ENCODE results near the gene ABCG1.

The ABCG1 gene

DNA sequence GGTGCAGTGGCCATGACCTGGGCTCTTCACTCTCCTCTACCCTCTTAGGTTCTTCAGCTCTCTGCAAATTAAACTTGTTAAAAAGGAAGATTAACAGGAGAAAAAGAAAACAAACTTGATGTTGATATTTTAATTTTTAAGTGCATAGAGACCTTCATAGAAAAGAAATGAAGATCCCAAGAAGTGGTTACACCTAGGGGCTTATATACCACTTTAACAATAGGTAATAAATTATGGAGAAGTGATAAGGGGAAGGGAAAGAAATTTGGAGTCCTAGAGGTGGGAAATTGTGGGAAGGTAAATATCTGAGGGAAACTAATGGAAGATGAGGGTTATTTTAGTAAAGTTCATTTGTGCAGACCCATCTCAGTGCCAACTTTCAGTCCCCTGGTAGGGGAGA is 112.7 kb downstream of the ABCG1 start:
- DNase-seq = no peak

DNA sequence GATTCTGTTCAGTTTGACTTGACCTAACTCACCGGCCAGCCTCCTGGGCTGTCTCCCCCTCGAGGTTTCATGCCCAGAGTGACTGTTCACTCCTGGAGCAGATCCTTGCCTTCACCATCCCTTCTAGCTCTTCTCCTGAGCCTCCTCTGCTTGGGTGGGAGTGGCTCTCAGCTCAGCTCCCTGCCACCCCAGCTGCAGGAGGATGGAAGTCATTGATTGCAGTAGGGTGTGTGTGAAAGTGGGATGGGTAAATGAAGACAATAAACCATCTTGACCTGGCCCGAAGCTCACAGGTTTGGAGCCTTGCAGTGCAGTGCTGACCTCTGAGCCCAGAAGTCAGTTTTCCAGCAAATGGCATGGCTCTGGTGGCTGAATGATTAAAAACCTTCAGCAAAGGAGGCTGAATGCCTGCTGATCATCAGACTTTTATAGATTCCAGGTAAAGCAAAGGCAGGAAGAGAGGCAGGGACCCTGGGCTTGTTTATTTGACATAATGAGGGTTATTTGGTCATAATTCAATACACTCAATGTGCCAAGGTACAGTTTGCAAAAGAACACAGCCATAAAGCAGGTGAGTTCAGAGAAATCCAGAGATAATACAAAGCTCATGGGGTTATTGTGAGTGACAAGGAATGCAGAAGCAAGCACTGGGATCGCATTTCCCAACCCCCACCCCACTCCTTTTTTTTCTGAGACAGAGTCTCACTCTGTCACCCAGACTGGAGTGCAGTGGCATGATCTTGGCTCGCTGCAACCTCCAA is 113.8 kb downstream of the ABCG1 start:
- DNase-seq = no peak

DNA sequence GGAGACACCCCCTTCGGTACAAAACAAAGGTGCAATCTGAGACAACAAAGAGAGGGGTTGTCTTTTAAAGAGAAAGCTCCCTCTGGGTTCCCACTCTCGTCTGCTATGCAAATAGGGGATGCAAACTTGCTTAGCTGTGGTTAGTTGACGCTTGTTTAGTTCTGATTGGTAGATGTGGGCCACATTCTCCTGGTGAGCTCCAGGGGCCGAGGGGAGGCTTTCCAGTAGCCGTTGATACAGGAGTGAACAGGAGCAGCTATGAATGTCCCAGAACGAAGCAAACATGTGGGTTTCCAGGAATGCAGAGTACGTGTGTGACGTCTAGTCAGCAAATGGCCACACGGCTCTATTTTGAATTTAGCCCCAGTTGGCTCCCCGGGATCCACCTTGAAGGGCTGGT is 117.1 kb downstream of the ABCG1 start:
- DNase-seq = no peak

DNA sequence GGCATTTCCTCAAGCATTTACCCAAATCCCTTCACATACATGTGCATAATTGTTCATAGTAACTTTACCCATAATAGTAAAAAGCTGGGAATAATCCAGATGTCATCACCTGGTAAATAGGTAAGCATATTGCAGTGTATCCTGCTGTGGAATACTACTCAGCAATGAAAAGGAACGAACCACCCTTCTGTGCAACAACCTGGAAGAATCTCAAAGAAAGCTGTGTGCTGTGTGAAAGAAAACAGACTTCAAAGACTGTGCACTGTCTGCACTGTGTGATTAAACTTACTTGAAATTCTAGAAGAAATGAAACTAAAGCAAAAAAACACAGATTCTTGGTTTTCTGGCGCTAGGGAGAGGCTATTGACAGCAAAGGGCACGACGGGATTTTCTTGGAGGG is 118.3 kb downstream of the ABCG1 start:
- no peak for DNase-seq

DNA sequence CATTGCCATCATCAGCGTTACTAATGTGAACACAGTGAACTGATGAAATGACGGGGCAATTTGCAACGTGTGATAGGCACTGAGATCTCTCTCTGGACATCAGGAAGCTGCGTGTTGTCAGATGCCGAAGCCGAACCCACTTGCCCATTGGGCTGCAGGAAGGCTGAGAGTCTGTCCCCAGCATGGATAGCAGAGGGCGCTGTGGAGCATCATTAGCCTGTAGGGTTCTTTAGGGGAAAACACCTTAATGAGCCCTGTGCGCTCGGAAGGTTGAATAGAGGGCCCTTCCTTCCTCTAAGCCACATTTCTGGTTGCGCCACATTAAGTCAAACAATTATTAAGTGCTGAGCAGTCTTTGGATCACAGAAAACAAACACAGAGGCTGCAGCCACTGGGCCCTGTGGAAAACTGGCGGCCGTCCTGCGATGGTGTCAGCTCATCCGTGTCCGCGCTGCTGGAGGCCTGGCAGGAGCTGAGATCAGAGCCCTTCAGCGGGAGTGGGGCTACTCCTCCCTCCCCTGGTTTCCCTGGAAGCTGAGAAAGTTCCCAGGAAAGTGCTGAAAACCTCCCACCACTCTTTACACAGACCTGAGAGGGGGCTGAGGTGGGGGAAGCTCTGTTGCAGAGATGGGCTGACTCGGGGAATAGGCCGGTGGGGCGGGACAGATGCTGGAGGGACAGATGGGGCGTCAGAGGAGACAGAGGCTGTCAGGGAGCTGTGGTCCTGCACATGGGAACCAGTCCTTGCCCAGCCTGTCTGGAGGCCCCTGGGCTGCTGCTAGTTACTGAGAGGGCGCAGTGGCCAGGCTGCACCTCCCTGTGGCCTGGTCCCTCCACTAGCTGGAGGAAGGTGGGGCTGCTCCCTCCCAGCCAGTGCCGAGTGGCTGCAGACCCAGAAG is 119.1 kb downstream of the ABCG1 start:
- no peak for DNase-seq

DNA sequence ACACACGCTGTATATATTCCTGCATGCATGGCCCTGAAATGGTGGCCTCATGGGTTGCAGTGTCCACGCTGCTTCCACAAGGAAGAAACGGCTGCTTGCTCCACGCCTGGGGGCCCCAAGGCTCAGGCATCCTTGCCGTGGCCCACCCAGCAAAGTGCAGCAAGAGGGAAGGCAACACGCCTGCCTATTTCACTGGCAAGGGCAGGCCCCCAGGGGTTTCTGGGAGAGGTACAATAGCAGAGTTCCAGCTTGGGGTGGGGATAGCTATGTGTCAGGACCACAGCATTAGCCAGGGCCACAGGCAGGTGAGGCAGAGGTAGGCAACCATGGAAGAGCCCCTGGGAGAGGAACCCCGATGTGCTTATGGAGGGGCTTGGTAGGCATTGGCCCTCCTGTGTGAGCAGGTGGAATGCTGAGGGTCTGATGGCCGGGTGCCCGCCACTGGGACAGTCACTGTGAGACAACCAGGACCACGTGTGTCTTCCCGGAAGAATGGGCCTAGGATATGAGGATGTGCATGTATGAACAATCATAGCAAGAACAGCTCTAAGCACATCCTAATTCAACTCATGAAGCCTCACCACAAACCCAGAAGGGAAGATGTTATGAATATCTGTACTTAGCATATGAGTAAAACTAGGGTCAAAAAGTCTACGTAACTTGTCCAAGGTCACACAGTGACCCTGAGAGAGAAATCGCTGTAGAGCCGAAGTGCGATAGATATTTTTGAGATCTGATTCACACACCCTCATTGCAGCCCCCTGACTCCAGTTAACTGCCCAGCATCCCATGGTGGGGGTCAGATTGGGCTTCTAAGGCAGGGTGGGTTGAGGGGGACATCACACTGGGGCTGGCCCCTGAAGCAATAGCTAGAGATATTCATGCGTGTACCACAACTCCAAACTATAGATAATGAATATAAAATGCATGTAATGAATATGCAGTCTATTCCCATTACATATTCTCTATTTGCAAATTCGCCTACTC is 120.1 kb downstream of the ABCG1 start:
- no peak for DNase-seq

DNA sequence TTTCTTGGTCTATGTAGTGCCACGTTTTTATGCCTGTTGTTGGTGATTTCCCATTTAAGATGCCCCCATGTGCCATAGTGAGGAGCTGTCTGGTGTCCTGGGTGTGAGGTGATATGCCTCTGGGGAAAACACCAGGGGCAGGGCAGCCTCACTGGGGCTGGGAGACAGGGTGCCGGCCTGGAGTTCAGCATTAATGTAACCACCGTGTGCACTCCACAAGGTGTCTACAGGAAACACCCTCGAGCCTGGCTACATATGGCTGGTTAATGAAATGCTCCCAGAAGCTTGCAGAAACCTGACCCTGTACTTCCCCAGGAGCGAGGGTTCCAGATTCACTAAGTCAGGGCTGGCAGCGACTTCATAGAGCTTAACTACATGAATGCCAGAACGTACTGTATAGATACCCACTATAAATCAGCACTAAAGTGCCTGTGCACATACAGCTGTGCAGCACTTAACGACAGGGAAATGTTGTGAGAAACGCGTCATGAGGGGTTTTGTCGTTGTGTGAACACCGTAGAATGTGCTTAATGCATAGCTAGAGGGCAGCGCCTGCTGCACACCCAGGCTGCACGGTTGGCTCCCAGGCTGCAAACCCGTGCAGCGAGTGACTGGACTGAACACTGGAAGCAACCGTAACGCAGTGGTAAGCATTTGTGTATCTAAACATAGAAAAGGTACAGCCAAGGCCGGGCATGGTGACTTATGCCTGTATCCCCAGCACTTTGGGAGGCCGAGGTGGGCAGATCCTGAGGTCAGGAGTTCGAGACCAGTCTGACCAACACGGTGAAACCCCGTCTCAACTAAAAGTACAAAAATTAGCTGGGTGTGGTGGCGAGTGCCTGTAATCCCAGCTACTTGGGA is 121.5 kb downstream of the ABCG1 start:
- DNase-seq = no peak

DNA sequence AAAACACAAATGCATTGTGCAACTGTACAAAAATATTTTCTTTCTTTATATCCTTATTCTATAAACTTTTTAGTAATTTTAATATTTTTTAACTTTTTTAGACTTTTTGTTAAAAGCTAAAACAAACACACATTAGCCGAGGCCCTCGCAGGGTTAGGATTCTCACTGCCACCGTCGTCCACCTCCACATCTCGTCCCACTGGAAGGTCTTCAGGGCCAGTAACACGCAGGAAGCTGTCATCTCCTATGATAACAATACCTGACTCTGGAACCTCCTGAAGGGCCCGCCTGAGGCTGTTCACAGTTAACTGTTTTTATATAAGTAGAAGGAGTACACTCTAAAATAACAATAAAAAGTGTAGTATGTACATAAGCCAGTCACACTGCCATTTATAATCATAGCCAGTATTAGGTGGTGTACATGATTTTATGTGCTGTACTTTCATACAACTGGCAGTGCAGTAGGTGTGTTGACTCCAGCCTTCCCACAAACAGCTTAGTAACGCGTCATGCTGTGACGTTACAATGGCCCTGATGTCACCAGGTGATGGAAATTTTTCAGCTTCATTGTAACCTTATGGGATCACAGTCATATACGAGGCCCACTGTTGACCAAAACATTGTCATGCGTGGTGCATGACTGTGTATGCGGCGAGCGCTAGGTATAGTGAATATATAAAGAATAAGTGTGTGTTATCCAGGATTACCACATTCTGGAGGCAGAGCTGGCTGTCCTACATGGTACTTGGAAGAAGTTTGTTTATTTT is 123.0 kb downstream of the ABCG1 start:
- no peak for DNase-seq

DNA sequence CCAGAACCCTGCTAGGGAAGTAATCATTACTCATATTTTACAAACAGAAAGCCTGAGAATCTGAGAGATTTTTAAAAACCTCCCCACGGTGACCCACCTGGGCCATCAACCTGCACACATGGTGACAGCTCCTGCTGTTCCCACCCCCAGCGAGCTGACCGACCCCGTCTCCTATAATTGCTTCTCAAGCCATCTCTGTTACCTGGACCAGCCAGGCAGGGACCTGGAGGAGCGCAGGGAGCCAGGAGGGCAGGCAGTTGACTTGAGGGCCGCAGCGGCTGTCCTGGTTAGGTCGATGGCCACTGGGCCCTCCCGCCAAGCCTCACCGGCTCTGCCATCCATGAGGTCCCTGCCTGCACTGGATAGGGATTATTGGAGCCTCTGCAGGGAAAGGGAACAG is 124.2 kb downstream of the ABCG1 start:
- DNase-seq = no peak

DNA sequence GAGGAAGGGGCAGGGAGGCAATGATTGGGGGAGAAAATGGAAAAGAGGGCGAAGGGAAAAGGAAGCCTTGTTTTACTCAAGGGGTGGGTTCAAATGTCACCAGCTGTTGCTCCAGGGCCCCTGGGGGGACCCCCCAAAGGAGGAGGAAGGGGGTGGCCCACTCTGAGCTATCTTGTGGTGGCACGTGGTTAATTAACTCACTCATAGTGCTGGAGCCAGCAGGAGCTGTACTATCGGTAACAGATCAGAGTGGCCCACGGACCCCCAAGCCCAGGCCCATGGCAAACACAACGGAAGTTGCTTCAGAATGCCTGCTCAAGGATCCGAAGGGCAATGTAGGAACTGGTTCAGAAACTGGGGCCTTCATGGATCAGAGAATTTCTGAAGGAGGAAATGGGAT is 124.6 kb downstream of the ABCG1 start:
- DNase-seq = no peak

DNA sequence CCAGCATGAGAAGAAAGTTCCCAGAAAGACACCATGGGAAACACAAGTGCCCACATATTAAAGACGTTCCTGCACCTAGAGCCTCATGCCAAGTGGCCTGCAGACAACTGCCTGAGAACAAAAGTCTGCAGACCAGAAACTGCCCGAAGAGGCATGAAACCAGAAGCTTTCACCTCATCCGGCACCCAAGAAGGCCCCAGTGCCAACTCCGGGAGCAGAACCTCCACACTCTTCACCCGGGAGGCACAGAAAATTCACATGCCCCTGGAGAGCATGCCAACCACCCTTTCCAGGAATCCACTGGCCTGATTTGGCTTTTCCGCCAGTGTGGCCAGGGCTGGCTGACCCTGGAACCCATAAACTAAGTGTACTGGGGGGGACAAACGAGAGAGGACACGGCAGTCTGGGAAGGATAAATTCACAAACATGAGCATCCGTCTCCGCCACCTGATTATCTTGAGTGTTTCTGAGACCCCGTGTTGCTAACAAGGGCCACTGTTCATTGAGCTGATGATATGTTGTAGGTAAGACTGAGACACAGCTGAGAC is 125.1 kb downstream of the ABCG1 start:
- DNase-seq = no peak

DNA sequence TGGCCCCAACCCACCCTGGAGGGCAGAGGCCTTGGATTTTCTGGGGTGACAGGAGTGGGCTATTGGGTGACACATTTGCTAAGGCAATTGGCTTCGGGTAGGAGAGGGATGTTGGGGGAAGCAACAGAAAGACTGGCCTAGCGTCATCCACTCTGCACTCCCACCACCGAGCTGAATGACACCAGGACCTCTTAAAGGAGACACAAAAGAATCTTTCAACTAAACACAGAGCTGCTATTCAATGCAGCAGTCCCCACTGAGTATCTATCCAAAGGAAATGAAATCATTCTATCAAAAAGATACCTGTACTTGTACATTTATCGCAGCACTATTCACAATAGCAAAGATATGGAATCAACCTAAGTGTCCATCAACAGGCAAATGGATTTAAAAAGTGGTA is 125.7 kb downstream of the ABCG1 start:
- no peak for DNase-seq

DNA sequence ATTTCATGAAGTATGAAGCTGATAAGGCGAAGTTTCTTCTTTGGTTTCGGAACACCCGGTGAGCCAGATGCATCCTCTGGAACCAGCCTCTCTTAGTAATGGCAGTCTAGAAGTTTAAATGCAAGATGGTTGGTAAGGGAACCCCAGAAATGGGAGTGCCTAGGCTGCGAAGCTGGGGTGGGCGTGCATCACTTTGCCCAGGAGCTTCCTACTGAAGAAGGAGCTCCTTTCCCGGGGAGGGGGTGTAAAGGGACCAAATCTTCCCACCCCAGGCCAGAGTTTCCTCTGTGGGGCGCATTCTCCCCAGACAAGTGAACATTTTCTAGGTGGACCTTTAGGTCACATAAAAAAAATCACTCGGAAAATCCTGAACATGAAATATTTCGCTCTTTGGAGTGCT is 127.5 kb downstream of the ABCG1 start:
- no peak for DNase-seq

Data from HCEC 1CT (cell line).